ENCODE data around the gene ZG16.
"Not testable (repeated sequence)": the region's sequence is repeated elsewhere in the genome, so short reads cannot be mapped to it uniquely, and the experiment has no call there.

ZG16 gene

DNA sequence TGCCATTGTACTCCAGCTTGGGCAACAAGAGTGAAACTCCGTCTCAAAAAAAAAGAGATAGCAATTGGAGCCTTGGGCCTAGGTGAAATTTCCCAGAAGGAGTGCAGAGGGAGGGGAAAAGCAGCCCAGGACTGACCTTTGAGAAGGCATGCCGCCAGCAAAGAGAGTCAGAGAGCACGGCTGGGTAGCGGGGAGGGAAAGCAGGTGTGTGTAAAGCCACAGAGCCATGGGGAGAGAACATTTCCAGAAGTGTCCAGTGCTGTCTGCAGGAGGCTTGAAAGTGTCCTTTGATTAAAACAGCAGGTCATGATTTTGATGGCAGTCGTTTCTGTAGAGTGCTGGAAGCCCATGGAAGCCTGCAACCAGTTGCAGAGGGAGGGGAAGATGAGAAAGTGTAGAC, 40.3 kb upstream of the ZG16 start:
- no peak for DNase-seq (ENCODE audit: extremely low read depth, low read depth)
- TF ChIP-seq, protein P1, sequence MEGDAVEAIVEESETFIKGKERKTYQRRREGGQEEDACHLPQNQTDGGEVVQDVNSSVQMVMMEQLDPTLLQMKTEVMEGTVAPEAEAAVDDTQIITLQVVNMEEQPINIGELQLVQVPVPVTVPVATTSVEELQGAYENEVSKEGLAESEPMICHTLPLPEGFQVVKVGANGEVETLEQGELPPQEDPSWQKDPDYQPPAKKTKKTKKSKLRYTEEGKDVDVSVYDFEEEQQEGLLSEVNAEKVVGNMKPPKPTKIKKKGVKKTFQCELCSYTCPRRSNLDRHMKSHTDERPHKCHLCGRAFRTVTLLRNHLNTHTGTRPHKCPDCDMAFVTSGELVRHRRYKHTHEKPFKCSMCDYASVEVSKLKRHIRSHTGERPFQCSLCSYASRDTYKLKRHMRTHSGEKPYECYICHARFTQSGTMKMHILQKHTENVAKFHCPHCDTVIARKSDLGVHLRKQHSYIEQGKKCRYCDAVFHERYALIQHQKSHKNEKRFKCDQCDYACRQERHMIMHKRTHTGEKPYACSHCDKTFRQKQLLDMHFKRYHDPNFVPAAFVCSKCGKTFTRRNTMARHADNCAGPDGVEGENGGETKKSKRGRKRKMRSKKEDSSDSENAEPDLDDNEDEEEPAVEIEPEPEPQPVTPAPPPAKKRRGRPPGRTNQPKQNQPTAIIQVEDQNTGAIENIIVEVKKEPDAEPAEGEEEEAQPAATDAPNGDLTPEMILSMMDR (IDR thresholded peaks at IDR 0.05; ENCODE audit: low read depth, low read length): no peak

DNA sequence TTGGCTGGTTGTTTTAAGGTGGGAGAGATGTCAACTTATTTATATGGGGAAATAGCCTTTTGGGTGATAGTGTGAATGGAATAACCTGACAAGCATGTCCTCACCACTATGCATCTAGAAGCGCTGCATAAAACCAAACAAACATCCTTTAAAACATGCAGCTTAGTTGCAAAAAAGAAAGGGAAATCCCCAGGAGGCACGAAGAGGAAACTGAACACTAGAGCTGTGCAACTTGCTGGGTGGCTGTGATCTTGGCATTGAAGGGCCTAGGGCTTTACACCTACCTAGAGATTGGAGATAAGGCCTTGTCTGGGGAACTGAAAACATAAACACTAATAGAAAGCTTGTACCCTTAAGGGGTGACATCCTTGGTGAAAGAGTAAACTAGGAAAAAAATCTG, 39.5 kb upstream of the ZG16 start:
- no peak for DNase-seq (ENCODE audit: extremely low read depth, low read depth)
- TF ChIP-seq, protein P1 (IDR thresholded peaks at IDR 0.05; ENCODE audit: low read depth, low read length): no peak

DNA sequence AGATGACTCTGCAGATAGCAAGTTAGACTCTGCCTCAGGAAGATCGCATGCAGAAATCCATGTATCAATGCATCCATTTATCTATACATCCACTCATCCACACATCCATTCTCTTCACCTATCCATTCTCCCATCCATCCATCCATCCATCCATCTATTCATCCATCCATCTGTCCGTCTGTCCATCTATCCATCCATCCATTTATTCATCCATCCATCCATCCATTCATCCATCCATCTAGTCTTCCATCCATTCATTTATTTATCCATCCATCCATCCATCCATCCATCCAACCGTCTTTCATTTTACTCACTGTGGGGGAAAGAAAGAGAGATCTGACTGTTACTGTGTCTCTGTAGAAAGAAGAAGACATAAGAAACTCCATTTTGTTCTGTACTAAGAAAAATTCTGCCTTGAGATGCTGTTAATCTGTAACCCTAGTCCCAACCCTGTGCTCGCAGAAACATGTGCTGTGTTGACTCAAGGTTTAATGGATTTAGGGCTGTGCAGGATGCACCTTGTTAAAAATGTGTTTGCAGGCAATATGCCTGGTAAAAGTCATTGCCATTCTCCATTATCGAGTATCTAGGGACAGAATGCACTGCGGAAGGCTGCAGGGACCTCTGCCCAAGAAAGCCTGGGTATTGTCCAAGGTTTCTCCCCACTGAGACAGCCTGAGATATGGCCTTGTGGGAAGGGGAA, 38.0 kb upstream of the ZG16 start:
- DNase-seq (ENCODE audit: extremely low read depth, low read depth): not testable (repeated sequence)

GRCh38 chr16:29740630-29741015, 37.4 kb upstream of the ZG16 start:
- not testable (repeated sequence) for DNase-seq (ENCODE audit: extremely low read depth, low read depth)

- TF ChIP-seq, protein P1 (IDR thresholded peaks at IDR 0.05; ENCODE audit: low read depth, low read length): no peak
- DNase-seq (ENCODE audit: extremely low read depth, low read depth): no peak
Measured at GRCh38 chr16:29742683-29743275, 35.3 kb upstream of the ZG16 start.

- TF ChIP-seq, protein P1 (IDR thresholded peaks at IDR 0.05; ENCODE audit: low read depth, low read length): no peak
- no peak for DNase-seq (ENCODE audit: extremely low read depth, low read depth)
Measured at GRCh38 chr16:29743475-29743826, 34.6 kb upstream of the ZG16 start.

DNA sequence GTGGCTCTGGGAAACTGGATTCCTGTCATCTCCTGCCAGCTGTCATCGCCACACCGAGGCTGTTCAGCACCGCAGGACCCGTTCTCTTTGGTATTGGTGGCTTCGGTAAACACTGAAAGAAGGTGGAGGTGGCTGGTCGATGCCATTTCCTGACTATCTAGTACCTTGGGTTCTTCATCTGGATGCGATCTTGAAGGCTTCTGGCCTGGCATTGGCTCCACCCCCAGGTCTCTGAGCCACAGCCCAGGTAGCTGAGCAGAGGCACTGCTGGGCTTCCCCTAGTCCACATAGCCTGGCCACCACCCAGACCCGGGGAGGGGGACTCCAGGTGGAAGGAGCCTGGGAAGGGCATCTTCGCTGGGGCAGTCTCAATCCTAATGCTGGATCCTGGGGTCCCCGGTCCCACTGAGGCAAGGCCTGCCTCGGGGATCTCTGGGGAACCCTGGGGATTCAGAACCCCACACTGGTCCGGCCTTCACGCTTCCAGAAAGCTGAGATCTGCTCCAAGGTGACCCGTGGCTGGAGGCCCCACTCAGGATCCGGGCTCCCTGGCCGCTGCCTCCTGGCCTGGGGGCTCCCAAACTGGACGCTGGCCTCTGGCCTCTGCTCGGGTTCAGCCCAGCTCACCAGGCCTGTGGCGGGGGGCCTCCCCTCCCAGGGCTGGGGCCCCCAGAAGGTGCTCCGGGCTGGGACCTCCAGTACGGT, 34.1 kb upstream of the ZG16 start:
- no peak for DNase-seq (ENCODE audit: extremely low read depth, low read depth)
- TF ChIP-seq, protein P1 (IDR thresholded peaks at IDR 0.05; ENCODE audit: low read depth, low read length): no peak

- no peak for DNase-seq (ENCODE audit: extremely low read depth, low read depth)
- TF ChIP-seq, protein P1 (IDR thresholded peaks at IDR 0.05; ENCODE audit: low read depth, low read length): no peak
Measured at GRCh38 chr16:29744541-29745101, 33.4 kb upstream of the ZG16 start.

Measured in AG09319 (cell line).